Thoracic aorta (tissue), 2 donors: ENCODE data around the gene CD53. TPM values are rescaled to one million over a fixed set of nuclear protein-coding genes. Genes with fewer than 3 reads are reported as not detected.

Experiments used
- ATAC-seq: fragments of 150-250 bp; one replicate; pipeline ENCODE4 v1.8.0; 2017; ENCODE audit warnings: low read depth; ENCODE audit not compliant: insufficient number of reproducible peaks, low FRiP score
- DNase-seq: peaks from one replicate; pipeline ENCODE4 v3.0.0-alpha.2; 2020; ENCODE audit warnings: low spot score
- H3K27ac ChIP-seq, 2 donors: fragments of 200-600 bp; sonication (generic); 1 replicate in 1 of 2; 2 replicates in 1 of 2; pipeline ENCODE4 v1.5.1; 2016; ENCODE audit warnings: mild to moderate bottlenecking in 2 of 2, moderate library complexity in 2 of 2
- H3K27me3 ChIP-seq: fragments of 200-600 bp; sonication (generic); replicated peaks from 2 replicates; pipeline ENCODE4 v1.6.0; 2016; ENCODE audit warnings: mild to moderate bottlenecking; ENCODE audit not compliant: insufficient read depth
- H3K36me3 ChIP-seq: fragments of 200-600 bp; sonication (generic); one replicate; pipeline ENCODE4 v1.5.1; 2016
- H3K4me1 ChIP-seq, 2 donors: fragments of 200-600 bp; sonication (generic); 1 replicate in 1 of 2; 2 replicates in 1 of 2; pipeline versions ENCODE4 v1.5.1 to v1.6.0; 2016; ENCODE audit warnings: low read depth in 2 of 2, mild to moderate bottlenecking in 1 of 2; ENCODE audit not compliant: control insufficient read depth in 1 of 2
- H3K4me3 ChIP-seq: fragments of 200-600 bp; sonication (generic); 2 replicates; pipeline ENCODE4 v1.5.1; 2016; ENCODE audit warnings: mild to moderate bottlenecking
- H3K9me3 ChIP-seq: fragments of 200-600 bp; sonication (generic); 2 replicates; pipeline ENCODE4 v1.5.1; 2016
- total RNA-seq, 2 donors: library from RNA; depleted of rRNA; stranded (reverse); fragments of >200 nt; gene quantifications; one replicate each; pipeline versions ENCODE4 v1.1.0 to v1.2.3, GENCODE V29; 2016
- TF ChIP-seq, protein P1 (sequence below): fragments of 200-600 bp; sonication (generic); IDR thresholded peaks from one replicate; pipeline ENCODE4 v1.5.1; 2019; ENCODE audit warnings: antibody characterized with exemption

The CD53 gene
- total RNA-seq, 2 donors from 2014 or later: 55.6 to 60.9 TPM

- H3K4me1 ChIP-seq: no peaks in the 10 kb centered on the region
- no peak overlapping the region for H3K4me3 ChIP-seq
- DNase-seq (no peak), ATAC-seq (no peak)
- H3K9me3 ChIP-seq: no peaks in the 10 kb centered on the region
- H3K36me3 ChIP-seq: no peaks in the 10 kb centered on the region
- no peak overlapping the region for H3K27ac ChIP-seq
- H3K27me3 ChIP-seq: no peaks in the 10 kb centered on the region
- TF ChIP-seq, protein P1, sequence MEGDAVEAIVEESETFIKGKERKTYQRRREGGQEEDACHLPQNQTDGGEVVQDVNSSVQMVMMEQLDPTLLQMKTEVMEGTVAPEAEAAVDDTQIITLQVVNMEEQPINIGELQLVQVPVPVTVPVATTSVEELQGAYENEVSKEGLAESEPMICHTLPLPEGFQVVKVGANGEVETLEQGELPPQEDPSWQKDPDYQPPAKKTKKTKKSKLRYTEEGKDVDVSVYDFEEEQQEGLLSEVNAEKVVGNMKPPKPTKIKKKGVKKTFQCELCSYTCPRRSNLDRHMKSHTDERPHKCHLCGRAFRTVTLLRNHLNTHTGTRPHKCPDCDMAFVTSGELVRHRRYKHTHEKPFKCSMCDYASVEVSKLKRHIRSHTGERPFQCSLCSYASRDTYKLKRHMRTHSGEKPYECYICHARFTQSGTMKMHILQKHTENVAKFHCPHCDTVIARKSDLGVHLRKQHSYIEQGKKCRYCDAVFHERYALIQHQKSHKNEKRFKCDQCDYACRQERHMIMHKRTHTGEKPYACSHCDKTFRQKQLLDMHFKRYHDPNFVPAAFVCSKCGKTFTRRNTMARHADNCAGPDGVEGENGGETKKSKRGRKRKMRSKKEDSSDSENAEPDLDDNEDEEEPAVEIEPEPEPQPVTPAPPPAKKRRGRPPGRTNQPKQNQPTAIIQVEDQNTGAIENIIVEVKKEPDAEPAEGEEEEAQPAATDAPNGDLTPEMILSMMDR: no peak
Measured at GRCh38 chr1:110850145-110850544, 22.8 kb upstream of the CD53 start.

GRCh38 chr1:110850627-110851026, 22.3 kb upstream of the CD53 start:
- Histone ChIP-seq H3K4me3 (no peak overlapping the region), H3K9me3 (no peaks in the 10 kb centered on the region), H3K36me3 (no peaks in the 10 kb centered on the region), H3K27me3 (no peaks in the 10 kb centered on the region), H3K4me1 (no peaks in the 10 kb centered on the region), H3K27ac (no peak overlapping the region)
- TF ChIP-seq, protein P1: no peak
- ATAC-seq (no peak), DNase-seq (no peak)

DNA sequence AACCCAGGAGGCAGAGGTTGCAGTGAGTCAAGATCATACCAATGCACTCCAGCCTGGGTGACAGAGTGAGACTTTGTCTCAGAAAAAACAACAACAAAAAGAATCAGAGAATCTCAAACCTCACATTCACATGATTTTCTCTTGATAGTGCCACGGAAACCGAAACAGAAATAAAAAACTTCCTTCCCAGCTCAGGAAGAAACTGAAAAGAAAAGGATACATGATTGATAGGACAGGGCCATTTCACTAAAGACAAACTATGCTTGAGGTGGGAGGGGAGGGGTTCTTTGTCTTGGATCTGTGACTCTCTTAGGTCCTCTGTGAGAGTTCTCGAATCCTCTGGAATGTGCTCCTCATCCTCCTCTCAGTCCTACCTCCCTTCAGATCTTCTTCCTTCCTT, 19.8 kb upstream of the CD53 start:
- Histone ChIP-seq H3K4me1 (no peaks in the 10 kb centered on the region), H3K36me3 (no peaks in the 10 kb centered on the region), H3K27ac (no peak overlapping the region), H3K4me3 (no peak overlapping the region), H3K27me3 (no peaks in the 10 kb centered on the region), H3K9me3 (no peaks in the 10 kb centered on the region)
- TF ChIP-seq, protein P1: no peak
- no peak for DNase-seq
- no peak for ATAC-seq

- no peak for DNase-seq
- no peaks in the 10 kb centered on the region for H3K27me3 ChIP-seq
- no peaks in the 10 kb centered on the region for H3K36me3 ChIP-seq
- H3K4me3 ChIP-seq: no peak overlapping the region
- ATAC-seq: no peak
- no peaks in the 10 kb centered on the region for H3K9me3 ChIP-seq
- no peaks in the 10 kb centered on the region for H3K4me1 ChIP-seq
- TF ChIP-seq, protein P1: no peak
- no peak overlapping the region for H3K27ac ChIP-seq
Measured at GRCh38 chr1:110856410-110856809, 16.5 kb upstream of the CD53 start.

- TF ChIP-seq, protein P1: no peak
- ATAC-seq: no peak
- no peaks in the 10 kb centered on the region for H3K36me3 ChIP-seq
- H3K4me1 ChIP-seq: no peaks in the 10 kb centered on the region
- no peak overlapping the region for H3K4me3 ChIP-seq
- no peak for DNase-seq
- no peaks in the 10 kb centered on the region for H3K9me3 ChIP-seq
- no peak overlapping the region for H3K27ac ChIP-seq
- no peaks in the 10 kb centered on the region for H3K27me3 ChIP-seq
Measured at GRCh38 chr1:110857964-110858948, 14.7 kb upstream of the CD53 start.
